Right lobe of liver (tissue), 6 donors: Measurements from ENCODE around the gene CDYL2. TPM values are rescaled to one million over a fixed set of nuclear protein-coding genes. Genes with fewer than 3 reads are reported as not detected.

Experiments
- ATAC-seq, 4 donors: fragments of 200-7000 bp; cut with Tn5 transposase; one replicate each; pipeline ENCODE4 v1.9.1; 2020; ENCODE audit warnings: mild to moderate bottlenecking in 4 of 4, moderate library complexity in 4 of 4
- DNase-seq, 3 donors: peaks; one replicate each; pipeline ENCODE4 v3.0.0-alpha.2; 2020
- H3K27ac ChIP-seq, 3 donors: fragments of 200-600 bp; one replicate each; pipeline ENCODE4 v1.8.0; 2022
- H3K27me3 ChIP-seq, 2 donors: fragments of 200-600 bp; one replicate each; pipeline ENCODE4 v1.8.0; 2022
- H3K36me3 ChIP-seq, 4 donors: fragments of 200-600 bp; sonication (generic) in 1 of 4; one replicate each; pipeline versions ENCODE4 v1.5.1 to v1.8.0; 2017 to 2022; ENCODE audit warnings: control low read depth in 1 of 4
- H3K4me1 ChIP-seq, 4 donors: fragments of 200-600 bp; sonication (generic) in 1 of 4; one replicate each; pipeline versions ENCODE4 v1.5.1 to v1.8.0; 2017 to 2022; ENCODE audit warnings: control low read depth in 1 of 4
- H3K4me3 ChIP-seq, 3 donors: fragments of 200-600 bp; one replicate each; pipeline ENCODE4 v1.8.0; 2022
- H3K9me3 ChIP-seq, 4 donors: fragments of 200-600 bp; sonication (generic) in 1 of 4; one replicate each; pipeline versions ENCODE4 v1.5.1 to v1.8.0; 2017 to 2022; ENCODE audit warnings: control low read depth in 1 of 4
- POLR2A ChIP-seq: fragments of 450-650 bp; IDR thresholded peaks from one replicate; pipeline ENCODE4 v1.6.1; 2017; ENCODE audit warnings: antibody characterized with exemption, mild to moderate bottlenecking
- WGBS: methylation state at CpG from one replicate; pipeline ENCODE4 v1.1.6; 2018; ENCODE audit warnings: low coverage, low lambda C conversion rate; ENCODE audit not compliant: insufficient coverage; ENCODE audit errors: missing lambda C conversion rate; 5-methylcytosine and 5-hydroxymethylcytosine counted together
- intact Hi-C, 2 donors: fragments of 100-400 bp; cut with DNase I; formaldehyde crosslinking; loops; one replicate each; pipeline versions ENCODE4 v1.11.2 to v1.14.1; 2022
- total RNA-seq, 6 experiments: library from RNA; depleted of rRNA in 2 of 6; stranded (reverse); fragments of >200 nt in 2 of 6; fragmentation: NEBNext Ultra II Directional in 3 of 6; extraction: Animal tissue kit (Norgen Biotek cat#: 25700) in 3 of 6; gene quantifications; one replicate each; pipeline versions ENCODE4 v1.1.0 to v1.2.4, GENCODE V29; 2016 to 2023
- TF ChIP-seq, protein P1 (sequence below), 4 donors: fragments of 200-600 bp in 3 of 4; fragments of 450-650 bp in 1 of 4; IDR thresholded peaks; one replicate each; pipeline versions ENCODE4 v1.5.1 to v1.8.0; 2016 to 2022; ENCODE audit warnings: antibody characterized with exemption in 4 of 4, mild to moderate bottlenecking in 2 of 4
- donor health status: DM: no; HTN: yes; CAD: no.
- donor health status: DM: no; HTN: no; CAD: no.
- donor health status: DM: no; HTN: no; CAD: no.
- donor health status: DM: no; HTN: yes; CAD: no.
- donor health status: DM: no; HTN: yes; CAD: no.

Gene CDYL2
- total RNA-seq, 6 experiments from 2014 or later = 2.2 to 12.7 (median 6.3) TPM

DNA sequence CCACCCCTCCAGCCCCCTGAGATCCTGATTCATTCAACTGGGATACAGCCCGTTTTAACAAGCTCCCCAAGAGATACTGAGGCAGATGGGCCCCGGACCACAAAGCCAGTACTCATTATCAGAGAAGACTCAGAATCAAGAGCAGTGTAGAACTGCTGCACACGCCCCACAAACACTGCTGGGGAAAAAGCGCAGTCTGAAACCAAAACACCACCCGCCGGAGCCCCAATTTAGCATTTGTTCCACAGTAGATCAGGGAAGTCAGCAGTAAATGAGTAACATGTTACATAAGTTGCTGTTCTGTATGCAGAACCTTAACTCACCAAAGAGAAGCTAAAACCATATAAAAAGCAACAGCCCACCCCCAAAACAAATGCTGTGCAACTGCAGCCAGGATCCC lies 123.6 kb downstream of the CDYL2 start:
- no peaks in the 10 kb centered on the region for H3K27me3 ChIP-seq
- intact Hi-C loops = no loop called here
- no peaks in the 10 kb centered on the region for H3K36me3 ChIP-seq
- no peak overlapping the region for H3K27ac ChIP-seq
- peak in 1 of 4 donors; percentile 25 for ATAC-seq
- H3K9me3 ChIP-seq = no peaks in the 10 kb centered on the region
- 91% methylated on average over 5 of the region's 6 CpGs for WGBS
- no peak for TF ChIP-seq POLR2A
- TF ChIP-seq, protein P1, sequence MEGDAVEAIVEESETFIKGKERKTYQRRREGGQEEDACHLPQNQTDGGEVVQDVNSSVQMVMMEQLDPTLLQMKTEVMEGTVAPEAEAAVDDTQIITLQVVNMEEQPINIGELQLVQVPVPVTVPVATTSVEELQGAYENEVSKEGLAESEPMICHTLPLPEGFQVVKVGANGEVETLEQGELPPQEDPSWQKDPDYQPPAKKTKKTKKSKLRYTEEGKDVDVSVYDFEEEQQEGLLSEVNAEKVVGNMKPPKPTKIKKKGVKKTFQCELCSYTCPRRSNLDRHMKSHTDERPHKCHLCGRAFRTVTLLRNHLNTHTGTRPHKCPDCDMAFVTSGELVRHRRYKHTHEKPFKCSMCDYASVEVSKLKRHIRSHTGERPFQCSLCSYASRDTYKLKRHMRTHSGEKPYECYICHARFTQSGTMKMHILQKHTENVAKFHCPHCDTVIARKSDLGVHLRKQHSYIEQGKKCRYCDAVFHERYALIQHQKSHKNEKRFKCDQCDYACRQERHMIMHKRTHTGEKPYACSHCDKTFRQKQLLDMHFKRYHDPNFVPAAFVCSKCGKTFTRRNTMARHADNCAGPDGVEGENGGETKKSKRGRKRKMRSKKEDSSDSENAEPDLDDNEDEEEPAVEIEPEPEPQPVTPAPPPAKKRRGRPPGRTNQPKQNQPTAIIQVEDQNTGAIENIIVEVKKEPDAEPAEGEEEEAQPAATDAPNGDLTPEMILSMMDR (IDR thresholded peaks at IDR 0.05) = no peak
- no peak for DNase-seq
- H3K4me3 ChIP-seq = no peak overlapping the region
- H3K4me1 ChIP-seq = no peaks in the 10 kb centered on the region

DNA sequence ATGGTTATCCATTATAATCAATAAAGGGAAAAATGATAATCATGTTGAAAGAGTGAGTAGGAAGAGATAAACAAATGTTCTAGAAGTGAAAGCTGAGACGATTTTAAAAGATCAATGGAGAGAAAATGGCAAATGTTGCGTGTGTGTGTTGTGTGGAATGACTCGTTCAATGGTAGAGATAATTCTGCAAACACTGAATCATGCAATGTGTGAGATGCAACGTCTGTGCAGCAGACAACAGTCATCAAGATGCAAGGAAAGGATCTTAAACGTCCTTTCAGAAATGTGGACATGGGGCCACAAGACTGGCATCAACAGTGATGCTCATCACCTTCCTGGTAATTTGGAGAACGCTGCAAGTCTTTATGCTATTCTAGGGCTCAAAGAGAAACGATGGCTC lies 124.4 kb downstream of the CDYL2 start:
- no peak for ATAC-seq
- Histone ChIP-seq H3K27me3 (no peaks in the 10 kb centered on the region), H3K4me1 (no peaks in the 10 kb centered on the region), H3K4me3 (no peak overlapping the region), H3K36me3 (no peaks in the 10 kb centered on the region), H3K9me3 (no peaks in the 10 kb centered on the region), H3K27ac (no peak overlapping the region)
- 86% methylated on average over 7 of the region's 7 CpGs for WGBS
- no peak for DNase-seq
- intact Hi-C loops = no loop called here
- TF ChIP-seq POLR2A = no peak
- TF ChIP-seq, protein P1 (IDR thresholded peaks at IDR 0.05) = no peak

DNA sequence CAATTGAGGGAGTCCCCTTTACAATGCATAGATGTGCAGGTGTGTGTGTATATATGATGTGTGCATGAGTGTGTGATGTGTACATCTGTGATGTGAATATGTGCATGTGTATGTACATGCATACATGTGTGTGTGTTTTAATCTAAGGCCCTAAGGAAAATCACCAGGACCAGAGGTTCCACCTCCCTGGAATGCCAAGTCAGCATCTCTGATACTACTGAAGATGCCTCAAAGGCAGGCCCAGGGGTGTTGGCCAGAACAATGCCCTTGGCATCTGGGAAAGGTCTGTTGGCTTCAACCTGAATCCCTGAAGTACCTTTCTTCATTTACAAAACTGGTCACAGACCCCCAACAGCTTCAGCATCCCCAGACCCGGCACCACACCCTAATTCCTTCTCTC lies 129.5 kb downstream of the CDYL2 start:
- Histone ChIP-seq H3K4me1 (no peaks in the 10 kb centered on the region), H3K4me3 (no peak overlapping the region), H3K36me3 (no peaks in the 10 kb centered on the region), H3K9me3 (no peaks in the 10 kb centered on the region), H3K27me3 (no peaks in the 10 kb centered on the region), H3K27ac (no peak overlapping the region)
- intact Hi-C loops = no loop called here
- TF ChIP-seq, protein P1 (IDR thresholded peaks at IDR 0.05) = no peak
- TF ChIP-seq POLR2A = no peak
- DNase-seq (no peak), ATAC-seq (no peak)
- WGBS = 100% methylated on average over 1 of the region's 1 CpG

DNA sequence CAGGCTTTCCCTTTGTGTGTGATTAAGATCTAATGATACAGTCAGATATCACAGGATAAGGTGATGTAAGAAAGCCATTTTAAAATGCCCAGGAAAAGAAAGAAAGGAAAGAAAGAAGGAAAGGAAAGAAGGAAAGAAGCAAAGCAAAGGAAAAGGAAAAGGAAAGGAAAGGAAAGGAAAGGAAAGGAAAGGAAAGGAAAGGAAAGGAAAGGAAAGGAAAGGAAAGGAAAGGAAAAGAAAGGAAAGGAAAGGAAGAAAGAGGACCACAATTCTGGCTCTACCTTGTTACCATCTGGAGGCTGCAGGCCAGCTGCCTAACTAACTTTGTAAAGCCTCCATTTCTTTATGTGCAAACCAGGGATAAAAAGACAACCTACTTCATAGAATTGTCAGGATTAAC lies 132.0 kb downstream of the CDYL2 start:
- H3K9me3 ChIP-seq = no peaks in the 10 kb centered on the region
- TF ChIP-seq, protein P1 (IDR thresholded peaks at IDR 0.05) = no peak
- no peak for TF ChIP-seq POLR2A
- H3K4me3 ChIP-seq = no peak overlapping the region
- H3K4me1 ChIP-seq = no peaks in the 10 kb centered on the region
- H3K36me3 ChIP-seq = no peaks in the 10 kb centered on the region
- DNase-seq = no peak
- no peak for ATAC-seq
- H3K27ac ChIP-seq = no peak overlapping the region
- intact Hi-C loops = no loop called here
- no peaks in the 10 kb centered on the region for H3K27me3 ChIP-seq

DNA sequence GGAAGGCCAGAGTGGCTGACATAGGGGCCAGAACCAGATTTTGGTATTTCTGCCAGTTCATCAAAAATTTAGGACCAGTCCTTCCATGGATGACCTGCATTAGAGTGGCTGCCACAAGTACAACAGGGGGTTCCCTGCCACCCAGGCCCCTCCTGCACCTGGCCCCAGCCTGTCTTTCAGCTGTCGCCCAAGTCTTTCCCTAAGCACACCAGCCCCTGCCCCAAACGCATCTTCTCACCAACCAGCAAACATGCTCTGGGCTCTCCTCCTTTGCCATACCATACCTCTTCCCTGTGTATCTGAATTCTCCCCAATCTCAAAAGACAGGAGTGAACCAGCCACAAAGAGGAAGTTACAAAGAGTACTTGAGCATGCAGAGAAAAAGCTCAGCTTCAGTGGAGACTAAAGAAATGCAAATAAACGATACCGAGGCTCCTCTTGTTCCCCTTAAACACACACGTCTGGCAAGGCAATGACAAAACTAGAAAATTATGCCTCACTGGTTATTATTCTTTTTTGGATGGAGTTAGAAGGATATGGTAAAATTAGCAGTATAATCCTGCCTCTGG lies 133.0 kb downstream of the CDYL2 start:
- Histone ChIP-seq H3K27me3 (no peaks in the 10 kb centered on the region), H3K36me3 (no peaks in the 10 kb centered on the region), H3K27ac (no peak overlapping the region), H3K4me3 (no peak overlapping the region), H3K4me1 (no peaks in the 10 kb centered on the region), H3K9me3 (no peaks in the 10 kb centered on the region)
- TF ChIP-seq POLR2A = no peak
- TF ChIP-seq, protein P1 (IDR thresholded peaks at IDR 0.05) = no peak
- ATAC-seq (no peak), DNase-seq (no peak)
- intact Hi-C loops = no loop called here
- 49% methylated on average over 4 of the region's 5 CpGs for WGBS
